KMS-11 (cell line): ENCODE data around the gene DCTN3.

Experiments
- H2AFZ ChIP-seq: fragments of 200-600 bp; sonication (generic); 2 replicates; pipeline ENCODE4 v1.6.1; 2016; ENCODE audit warnings: antibody characterized with exemption, mixed run types, low read depth
- H3K27ac ChIP-seq: fragments of 200-600 bp; sonication (generic); 2 replicates; pipeline ENCODE4 v1.6.1; 2016; ENCODE audit warnings: mild to moderate bottlenecking, mixed run types
- H3K27me3 ChIP-seq: fragments of 200-600 bp; sonication (generic); 2 replicates; pipeline ENCODE4 v1.6.1; 2017; ENCODE audit warnings: mild to moderate bottlenecking, low read depth, mixed run types, moderate library complexity; ENCODE audit not compliant: insufficient read depth
- H3K36me3 ChIP-seq: fragments of 200-600 bp; sonication (generic); 2 replicates; pipeline ENCODE4 v1.6.1; 2017; ENCODE audit warnings: mild to moderate bottlenecking, mixed run types; ENCODE audit not compliant: insufficient read depth
- H3K4me1 ChIP-seq: fragments of 200-600 bp; sonication (generic); 2 replicates; pipeline ENCODE4 v1.6.1; 2016; ENCODE audit warnings: mild to moderate bottlenecking, low read depth, mixed run types; ENCODE audit not compliant: poor library complexity, severe bottlenecking
- H3K4me2 ChIP-seq: fragments of 200-600 bp; sonication (generic); 2 replicates; pipeline ENCODE4 v1.7.0; 2016; ENCODE audit warnings: mild to moderate bottlenecking, mixed run types
- H3K4me3 ChIP-seq: fragments of 200-600 bp; sonication (generic); IDR thresholded peaks from 2 replicates; pipeline ENCODE4 v1.6.1; 2017; ENCODE audit warnings: low read depth, low read length, mixed read lengths; ENCODE audit not compliant: insufficient read depth
- H3K79me2 ChIP-seq: fragments of 200-600 bp; sonication (generic); 2 replicates; pipeline ENCODE4 v1.6.1; 2016; ENCODE audit warnings: low read depth, mixed run types; ENCODE audit not compliant: insufficient read depth
- H3K9ac ChIP-seq: fragments of 200-600 bp; sonication (generic); 2 replicates; pipeline ENCODE4 v1.6.1; 2016; ENCODE audit warnings: mild to moderate bottlenecking, mixed run types
- H4K20me1 ChIP-seq: fragments of 200-600 bp; sonication (generic); 2 replicates; pipeline ENCODE4 v1.6.1; 2016; ENCODE audit warnings: mild to moderate bottlenecking, mixed run types; ENCODE audit not compliant: insufficient read depth
- TF ChIP-seq, protein P1 (sequence below): fragments of 200-600 bp; sonication (generic); conservative IDR thresholded peaks from 2 replicates; pipeline ENCODE4 v1.6.1; 2017; ENCODE audit warnings: low read depth, mild to moderate bottlenecking, antibody characterized with exemption, low read length, moderate library complexity, mixed read lengths

The DCTN3 gene

DNA sequence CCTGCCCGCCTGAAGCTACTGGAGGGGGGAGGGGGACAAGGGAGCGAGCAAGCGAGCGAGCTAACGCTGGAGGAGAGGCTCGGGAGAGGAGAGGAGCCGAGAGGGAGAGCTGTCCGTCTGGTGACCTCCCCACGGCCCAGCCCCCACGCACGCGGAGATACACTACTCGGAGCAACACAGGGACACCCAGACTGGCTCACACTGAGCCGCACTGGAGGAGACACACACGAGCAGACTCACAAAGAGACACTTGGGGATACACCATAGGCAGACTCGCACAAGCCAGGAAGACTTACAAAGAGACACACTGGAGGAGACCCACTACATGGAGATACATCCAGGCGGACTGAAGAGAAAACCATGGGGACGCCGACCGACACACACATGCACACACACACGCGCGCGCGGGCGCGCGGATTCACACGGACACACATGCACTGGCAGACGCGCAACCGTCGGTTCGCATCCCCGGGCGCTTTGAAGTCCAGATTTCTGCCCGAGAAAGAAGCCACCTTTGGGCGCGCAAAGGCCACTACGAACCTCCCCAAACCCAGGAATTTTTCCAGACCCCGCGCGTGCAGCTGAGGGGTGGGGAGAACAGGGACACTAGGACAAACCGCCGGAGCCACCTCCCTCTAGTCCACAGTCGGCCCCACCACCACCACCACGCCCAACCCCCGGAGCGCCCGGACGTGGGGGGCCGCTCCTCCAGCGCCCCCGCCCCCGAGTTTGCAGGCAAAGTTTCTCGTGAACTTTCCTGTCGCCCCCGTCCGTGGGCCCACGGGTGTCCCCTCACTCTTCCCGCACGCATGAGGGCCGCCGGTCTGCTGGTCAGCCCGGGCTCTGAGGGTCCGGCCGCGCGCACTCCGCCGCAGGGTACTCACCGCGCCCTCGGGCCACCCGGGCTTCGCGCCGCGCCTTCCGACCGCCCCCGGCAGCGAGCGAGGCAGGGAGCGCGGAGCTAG, 31.3 kb downstream of the DCTN3 start:
- H3K79me2 ChIP-seq = no peaks in the 10 kb centered on the region
- H3K4me3 ChIP-seq = no peak overlapping the region
- H3K9ac ChIP-seq = no peak overlapping the region
- peaks cover 65% of the 10 kb centered on the region for H3K27me3 ChIP-seq
- H2AFZ ChIP-seq = no peak overlapping the region
- no peak overlapping the region for H3K4me2 ChIP-seq
- TF ChIP-seq, protein P1, sequence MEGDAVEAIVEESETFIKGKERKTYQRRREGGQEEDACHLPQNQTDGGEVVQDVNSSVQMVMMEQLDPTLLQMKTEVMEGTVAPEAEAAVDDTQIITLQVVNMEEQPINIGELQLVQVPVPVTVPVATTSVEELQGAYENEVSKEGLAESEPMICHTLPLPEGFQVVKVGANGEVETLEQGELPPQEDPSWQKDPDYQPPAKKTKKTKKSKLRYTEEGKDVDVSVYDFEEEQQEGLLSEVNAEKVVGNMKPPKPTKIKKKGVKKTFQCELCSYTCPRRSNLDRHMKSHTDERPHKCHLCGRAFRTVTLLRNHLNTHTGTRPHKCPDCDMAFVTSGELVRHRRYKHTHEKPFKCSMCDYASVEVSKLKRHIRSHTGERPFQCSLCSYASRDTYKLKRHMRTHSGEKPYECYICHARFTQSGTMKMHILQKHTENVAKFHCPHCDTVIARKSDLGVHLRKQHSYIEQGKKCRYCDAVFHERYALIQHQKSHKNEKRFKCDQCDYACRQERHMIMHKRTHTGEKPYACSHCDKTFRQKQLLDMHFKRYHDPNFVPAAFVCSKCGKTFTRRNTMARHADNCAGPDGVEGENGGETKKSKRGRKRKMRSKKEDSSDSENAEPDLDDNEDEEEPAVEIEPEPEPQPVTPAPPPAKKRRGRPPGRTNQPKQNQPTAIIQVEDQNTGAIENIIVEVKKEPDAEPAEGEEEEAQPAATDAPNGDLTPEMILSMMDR = no peak
- no peaks in the 10 kb centered on the region for H3K4me1 ChIP-seq
- no peaks in the 10 kb centered on the region for H3K36me3 ChIP-seq
- H4K20me1 ChIP-seq = no peaks in the 10 kb centered on the region
- H3K27ac ChIP-seq = no peak overlapping the region

DNA sequence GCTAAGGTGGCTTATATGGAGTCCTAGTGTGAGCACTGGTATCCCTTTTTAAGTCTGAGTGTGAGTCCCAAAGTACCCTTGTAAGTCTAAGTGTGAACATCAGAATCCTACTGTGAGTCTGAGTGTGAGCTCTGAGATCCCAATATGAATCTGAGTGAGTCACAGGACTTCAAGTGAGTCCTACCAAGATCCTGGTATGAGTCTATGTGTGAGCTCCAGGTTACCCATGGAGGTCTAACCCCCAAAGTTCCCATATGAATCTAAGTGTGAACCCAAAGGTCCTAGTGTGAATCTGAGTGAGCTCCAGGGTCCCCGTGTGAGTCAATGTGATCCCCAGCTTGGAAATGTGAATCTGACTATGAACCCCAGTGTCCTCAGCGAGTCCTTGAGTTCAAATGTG, 33.0 kb downstream of the DCTN3 start:
- TF ChIP-seq, protein P1 = no peak
- Histone ChIP-seq H3K9ac (no peak overlapping the region), H3K79me2 (no peaks in the 10 kb centered on the region), H3K27ac (no peak overlapping the region), H3K27me3 (peaks cover 61% of the 10 kb centered on the region), H3K4me1 (no peaks in the 10 kb centered on the region), H3K36me3 (no peaks in the 10 kb centered on the region), H3K4me2 (no peak overlapping the region), H3K4me3 (no peak overlapping the region), H4K20me1 (no peaks in the 10 kb centered on the region), H2AFZ (no peak overlapping the region)

DNA sequence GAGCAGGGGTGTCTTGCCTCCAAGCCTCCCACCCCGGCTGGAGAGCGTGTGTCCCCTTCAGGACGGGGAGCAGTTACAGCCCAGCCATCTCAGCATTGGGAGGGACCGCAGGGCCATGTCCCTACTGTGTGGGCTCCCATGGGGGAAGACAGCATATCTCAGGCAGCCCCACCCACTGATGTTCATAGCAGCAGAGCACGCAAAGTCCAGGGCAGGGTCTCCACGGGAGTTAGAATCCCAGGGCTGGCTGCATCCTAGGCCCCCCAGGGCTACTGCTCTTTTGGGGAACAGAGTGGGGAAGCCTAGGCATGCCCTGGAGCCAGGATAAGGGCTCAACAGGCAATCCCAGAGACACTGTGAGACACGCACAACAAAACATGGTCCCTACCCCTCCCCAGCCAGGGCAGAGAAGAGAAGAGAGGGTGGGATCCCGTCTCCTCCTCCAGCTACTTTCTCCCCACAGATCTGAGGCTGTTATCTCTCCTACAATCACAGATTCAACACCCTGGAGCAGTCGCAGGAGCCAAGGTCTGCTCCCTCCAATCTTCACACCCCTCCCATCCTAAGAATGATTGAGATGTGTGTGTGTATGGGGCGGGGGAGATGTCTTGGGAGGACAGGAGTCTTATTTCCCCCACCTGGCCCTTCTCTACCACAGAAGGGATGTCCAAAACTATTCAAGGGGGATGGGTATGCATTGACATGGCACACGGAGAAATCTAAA, 34.2 kb downstream of the DCTN3 start:
- H3K4me1 ChIP-seq = no peaks in the 10 kb centered on the region
- no peaks in the 10 kb centered on the region for H3K36me3 ChIP-seq
- H3K4me2 ChIP-seq = no peak overlapping the region
- no peak overlapping the region for H3K9ac ChIP-seq
- H4K20me1 ChIP-seq = no peaks in the 10 kb centered on the region
- no peak overlapping the region for H3K4me3 ChIP-seq
- no peak overlapping the region for H3K27ac ChIP-seq
- peaks cover 56% of the 10 kb centered on the region for H3K27me3 ChIP-seq
- no peaks in the 10 kb centered on the region for H3K79me2 ChIP-seq
- TF ChIP-seq, protein P1 = no peak
- no peak overlapping the region for H2AFZ ChIP-seq

DNA sequence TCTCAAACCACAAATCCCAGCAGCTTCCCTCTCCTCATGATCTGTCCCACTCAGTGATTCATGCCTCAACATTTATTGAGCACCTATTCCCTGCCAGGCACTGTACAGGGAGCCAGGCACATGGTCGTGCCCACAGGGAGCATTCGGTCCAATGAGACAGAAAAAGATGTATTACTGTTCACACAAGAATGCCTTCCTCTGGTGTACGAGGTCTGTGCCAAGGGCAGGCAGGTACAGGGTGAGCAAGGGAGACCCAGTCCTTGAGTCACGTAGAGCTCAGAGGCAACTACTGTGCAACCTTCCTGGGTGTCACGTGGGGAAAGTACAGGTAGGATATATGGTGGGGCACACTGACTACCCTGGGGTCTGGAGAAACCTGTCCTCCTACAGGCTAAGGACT, 35.3 kb downstream of the DCTN3 start:
- H3K79me2 ChIP-seq = no peaks in the 10 kb centered on the region
- no peak overlapping the region for H3K4me2 ChIP-seq
- no peaks in the 10 kb centered on the region for H3K36me3 ChIP-seq
- H3K27me3 ChIP-seq = peaks cover 48% of the 10 kb centered on the region
- H3K4me1 ChIP-seq = no peaks in the 10 kb centered on the region
- no peaks in the 10 kb centered on the region for H4K20me1 ChIP-seq
- no peak overlapping the region for H3K27ac ChIP-seq
- no peak overlapping the region for H2AFZ ChIP-seq
- TF ChIP-seq, protein P1 = no peak
- H3K4me3 ChIP-seq = no peak overlapping the region
- no peak overlapping the region for H3K9ac ChIP-seq
